ENCODE measurements around the gene ZSCAN2. TPM values are rescaled to one million over a fixed set of nuclear protein-coding genes. Genes with fewer than 3 reads are reported as not detected.

Gene ZSCAN2
- total RNA-seq, 1 donor from 2014 or later, result 9.0 TPM

DNA sequence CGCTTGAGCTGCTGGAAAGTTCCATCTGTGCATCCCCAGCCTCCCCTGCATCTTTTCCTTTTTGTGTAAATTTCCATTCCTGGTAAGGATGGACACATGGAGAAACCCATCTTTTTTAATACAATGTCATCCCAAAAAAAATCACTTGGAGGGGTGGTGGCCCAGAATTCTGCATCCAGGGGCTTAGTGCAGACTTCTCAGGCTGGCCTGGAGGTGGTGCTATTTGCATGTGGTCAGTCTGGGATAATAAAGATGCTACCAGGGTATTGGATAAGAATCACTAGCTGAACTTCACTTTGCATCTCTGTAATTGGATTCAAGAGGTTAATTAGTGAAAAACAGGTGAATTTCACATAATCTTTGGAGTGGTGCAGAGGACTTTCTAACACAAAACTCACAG, 1.8 kb upstream of the ZSCAN2 start:
- DNase-seq (ENCODE audit: low spot score), result no peak

DNA sequence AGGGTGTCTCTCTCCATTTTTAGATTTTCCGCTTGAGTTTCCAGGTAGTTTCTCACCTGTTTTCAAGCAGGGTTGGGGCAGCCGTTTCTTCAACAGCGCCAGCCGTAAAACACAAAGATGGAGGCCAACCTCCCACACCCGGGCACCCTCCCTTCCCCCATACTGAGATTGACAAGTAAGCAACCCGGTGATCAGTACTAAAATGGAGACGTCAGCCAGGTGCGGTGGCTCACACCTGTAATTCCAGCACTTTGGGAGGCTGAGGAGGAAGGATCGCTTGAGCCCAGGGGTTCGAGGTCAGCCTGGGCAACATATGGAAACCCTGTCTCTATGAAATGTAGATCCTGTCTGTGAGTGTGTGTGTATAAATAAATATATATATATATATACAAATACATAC, 903 bp upstream of the ZSCAN2 start:
- no peak for DNase-seq (ENCODE audit: low spot score)

DNA sequence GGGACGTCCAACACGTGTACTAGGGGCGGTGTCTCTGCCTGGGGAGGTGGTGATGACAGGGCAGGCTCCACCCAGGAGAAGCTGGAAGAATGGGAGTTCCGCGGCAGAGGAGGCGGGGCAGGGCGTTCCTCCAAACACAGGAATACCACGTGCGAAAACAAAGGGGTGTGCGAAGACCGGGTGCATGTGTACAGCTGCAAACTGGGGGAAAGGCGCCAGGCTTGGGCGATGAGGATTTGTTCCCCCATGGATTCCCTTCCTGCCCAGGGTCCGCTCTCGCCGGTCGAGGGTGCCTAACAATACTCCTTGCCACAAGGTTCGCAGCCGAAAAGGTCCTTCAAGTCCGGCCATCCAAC, 500 bp upstream of the ZSCAN2 start:
- peak; percentile 87 for DNase-seq (ENCODE audit: low spot score)

DNA sequence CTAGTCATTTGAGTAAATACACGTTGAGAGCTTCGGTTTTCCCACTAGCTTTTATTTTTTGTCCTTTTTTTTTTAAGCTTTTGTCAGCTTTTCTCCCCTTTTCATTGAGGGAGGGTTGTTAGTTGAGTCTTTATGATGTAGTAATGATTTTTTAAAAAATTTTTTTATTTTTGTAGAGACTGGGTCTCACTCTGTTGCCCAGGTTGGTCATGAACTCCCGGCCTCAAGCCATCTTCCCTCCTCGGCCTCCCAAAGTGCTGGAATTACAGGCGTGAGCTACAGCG, 688 bp downstream of the ZSCAN2 start:
- DNase-seq (ENCODE audit: low spot score), result no peak

DNA sequence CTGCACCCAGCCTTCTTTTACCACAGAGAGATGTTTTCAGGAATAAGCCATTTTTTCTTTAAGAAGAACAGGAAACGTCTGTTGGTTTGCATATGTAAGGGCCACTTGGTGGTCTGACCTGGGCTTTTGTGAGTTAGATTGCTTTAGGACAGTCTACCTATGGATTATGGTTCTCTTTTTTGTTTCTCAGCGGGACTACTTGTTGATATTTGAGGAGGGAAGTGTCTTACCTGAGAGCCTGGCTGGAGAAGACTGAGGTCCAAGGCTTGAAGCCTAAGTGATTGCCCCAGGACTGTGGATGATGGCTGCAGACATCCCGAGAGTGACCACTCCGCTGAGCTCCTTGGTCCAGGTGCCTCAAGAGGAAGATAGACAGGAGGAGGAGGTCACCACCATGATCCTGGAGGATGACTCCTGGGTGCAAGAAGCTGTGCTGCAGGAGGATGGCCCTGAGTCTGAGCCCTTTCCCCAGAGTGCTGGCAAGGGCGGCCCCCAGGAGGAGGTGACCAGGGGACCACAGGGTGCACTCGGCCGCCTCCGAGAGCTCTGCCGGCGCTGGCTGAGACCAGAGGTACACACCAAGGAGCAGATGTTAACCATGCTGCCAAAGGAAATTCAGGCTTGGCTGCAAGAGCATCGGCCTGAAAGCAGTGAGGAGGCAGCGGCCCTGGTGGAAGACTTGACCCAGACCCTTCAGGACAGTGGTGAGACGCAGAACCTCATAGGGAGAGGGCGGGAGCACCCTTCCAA, 3.0 kb downstream of the ZSCAN2 start:
- DNase-seq (ENCODE audit: low spot score), result no peak

DNA sequence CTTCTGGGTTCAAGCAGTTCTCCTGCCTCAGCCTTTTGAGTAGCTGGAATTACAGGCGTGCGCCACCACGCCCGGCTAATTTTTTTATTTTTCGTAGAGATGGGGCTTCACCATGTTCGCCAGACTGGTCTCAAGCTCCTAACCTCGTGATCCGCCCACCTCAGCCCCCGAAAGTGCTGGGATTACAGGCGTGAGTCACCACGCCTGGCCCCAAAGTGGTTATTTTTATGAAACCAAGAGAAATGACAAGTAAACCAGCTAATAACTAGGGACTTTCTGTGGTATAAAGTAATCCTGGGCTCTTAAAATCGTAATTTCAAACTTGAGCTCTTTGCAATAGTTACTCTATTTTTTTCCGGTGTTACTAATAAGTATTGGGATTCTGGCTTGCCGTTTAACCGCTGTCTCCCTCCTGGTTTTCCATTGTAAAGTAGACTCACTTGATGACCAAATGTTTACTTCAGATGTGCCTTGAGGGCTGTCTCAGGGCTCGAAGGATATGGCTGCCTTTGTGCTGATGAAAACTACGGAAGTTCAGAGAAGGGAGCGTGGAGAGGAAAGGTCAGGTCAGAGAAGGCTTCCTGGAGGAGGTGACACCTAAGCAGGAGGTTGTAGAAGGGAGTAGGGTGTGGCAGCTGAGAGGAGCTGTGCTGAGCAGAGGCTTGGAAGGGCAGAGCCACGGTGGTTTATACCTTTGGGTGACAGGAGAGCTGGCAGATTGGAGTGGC, 4.2 kb downstream of the ZSCAN2 start:
- no peak for DNase-seq (ENCODE audit: low spot score)

DNA sequence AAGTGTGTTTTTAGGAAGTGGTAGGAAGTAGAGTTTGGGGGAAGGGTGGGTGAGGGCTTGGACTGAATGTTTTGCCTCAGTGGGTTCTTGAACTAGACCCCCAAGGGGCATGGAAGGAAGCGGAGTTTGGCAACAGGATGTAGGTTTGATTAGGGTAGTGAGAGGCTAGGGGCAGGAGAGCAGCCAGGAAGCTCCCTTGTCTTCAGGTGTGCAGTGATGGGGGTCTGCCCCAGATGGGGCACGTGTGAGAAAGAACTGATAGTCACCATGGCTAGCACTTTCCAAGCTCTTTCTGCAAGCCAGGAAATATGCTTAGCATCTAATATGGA, 4.7 kb downstream of the ZSCAN2 start:
- DNase-seq (ENCODE audit: low spot score), result no peak

DNA sequence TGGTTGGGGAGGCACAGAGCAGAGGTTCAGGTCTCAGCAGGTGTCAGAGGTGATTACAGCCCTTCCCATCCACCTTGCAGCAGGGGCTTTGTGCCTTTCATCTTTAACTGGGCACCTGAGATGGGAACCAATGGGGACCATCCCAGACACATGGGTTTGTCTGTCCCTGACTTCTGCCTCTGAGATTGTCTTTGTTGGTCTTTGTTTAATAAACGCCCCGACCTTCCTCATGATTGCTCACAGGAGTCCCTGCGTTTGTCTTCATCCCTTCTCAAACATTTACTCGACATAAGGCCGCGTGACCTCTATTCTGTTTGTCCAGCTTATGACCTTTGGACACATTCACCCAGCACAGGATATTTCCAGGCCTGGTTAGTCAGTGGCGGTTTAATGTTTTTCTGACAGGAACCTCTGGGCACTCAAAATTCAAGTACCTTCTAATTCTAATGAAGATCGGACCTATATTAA, 5.9 kb downstream of the ZSCAN2 start:
- DNase-seq (ENCODE audit: low spot score), result no peak

DNA sequence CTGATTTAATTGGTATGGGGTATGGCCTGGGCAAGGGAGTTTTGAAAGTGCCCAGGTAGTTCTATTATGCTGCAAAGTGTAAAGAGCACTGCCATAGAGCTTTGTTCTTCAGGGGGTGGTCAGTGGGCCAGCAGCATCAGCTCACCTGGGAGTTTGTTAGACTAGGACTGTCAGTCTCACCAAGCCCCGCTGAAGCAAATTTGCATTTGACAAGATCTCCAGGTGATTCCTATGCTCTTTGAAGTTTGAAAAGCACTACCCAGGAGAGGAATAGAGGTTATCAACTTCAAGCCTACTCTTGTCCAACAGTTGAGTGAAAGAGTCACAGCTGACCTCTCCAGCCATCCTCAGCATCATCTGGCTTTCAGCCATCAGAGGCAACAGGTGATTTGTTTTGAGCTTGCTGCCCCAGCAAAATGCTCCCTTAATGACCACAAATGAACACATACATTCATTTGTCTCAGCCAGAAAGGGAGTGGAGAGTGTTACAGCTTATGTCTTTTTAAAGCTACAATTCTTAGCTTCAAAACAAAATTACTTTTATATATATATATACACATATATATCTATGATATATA, 8.0 kb downstream of the ZSCAN2 start:
- no peak for DNase-seq (ENCODE audit: low spot score)

DNA sequence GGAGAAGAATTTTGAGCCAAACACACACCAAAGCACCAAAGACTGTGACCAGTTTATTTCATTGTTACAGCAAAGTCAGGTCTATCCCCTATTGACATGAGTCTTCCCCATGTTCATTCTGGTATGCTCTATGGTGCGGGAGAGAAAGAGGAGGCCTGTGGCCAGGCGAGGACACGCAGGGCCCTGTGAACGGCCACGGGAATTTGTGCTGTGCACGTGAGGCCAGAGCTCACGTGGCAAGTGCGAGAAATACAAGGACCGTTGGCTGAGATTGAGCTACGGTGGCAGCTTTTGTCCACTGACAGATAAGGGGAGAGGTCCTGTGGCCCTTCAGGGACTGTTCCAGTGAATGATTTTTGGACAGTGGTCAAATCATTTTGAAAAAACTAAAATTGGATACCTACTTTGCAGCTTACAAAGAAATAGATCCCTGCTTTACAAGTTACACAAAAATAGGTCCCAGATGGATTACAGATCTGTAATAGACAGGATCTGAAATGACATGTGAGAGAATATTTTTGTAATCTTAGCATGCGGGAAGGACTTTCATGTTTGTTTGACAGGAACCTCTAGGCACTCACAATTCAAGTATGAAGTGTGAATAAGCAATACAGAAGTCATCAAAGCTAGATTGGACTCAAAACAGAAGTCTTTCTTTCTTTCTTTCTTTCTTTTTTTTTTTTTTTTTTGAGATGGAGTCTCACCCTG, 9.2 kb downstream of the ZSCAN2 start:
- no peak for DNase-seq (ENCODE audit: low spot score)

DNA sequence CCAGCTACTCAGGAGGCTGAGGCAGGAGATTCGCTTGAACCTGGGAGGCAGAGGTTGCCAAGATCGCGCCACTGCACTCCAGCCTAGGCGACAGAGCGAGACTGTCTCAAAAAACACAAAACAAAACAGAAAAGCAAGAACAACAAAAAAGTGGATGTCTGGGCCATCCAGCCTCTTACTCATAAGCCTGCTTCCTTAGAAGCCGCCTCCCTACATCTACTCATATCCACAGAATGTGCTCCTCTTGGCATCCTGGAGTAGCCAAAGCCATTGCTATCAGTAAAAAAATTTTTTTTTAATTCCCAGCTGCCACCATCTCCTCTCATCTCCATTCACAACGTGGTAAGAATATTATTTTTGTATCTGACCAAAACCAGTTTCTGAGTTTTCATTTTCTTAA, 10.8 kb downstream of the ZSCAN2 start:
- no peak for DNase-seq (ENCODE audit: low spot score)

DNA sequence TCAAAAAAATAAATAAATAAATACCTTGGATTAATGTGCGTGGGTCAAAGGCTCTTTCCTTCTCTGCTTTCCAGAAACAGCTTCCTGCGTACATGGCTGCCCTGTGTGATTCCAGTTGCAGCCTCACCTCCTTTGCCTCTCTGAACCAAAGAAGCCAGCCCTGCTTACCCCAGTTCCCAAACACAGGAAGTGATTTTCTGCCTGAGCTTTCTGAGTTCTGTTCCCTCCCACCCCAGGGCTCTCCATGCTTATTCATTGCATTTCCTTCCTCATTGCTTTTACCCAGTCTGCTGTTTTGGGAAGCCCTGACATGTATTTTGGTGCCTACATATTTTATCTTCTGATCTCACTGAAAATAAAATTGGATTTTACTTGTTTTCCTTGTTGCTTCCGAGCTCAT, 15.4 kb downstream of the ZSCAN2 start:
- DNase-seq (ENCODE audit: low spot score), result no peak

DNA sequence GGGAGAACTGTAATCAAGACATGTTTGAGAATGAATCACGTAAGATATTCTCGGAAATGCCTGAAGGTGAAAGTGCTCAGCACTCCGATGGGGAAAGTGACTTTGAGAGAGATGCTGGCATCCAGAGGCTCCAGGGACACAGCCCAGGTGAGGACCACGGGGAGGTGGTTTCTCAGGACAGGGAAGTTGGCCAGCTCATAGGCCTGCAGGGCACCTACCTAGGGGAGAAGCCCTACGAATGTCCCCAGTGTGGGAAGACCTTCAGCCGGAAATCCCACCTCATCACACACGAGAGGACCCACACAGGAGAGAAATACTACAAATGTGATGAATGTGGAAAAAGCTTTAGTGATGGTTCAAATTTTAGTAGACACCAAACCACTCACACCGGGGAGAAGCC, 19.8 kb downstream of the ZSCAN2 start:
- DNase-seq (ENCODE audit: low spot score), result no peak

DNA sequence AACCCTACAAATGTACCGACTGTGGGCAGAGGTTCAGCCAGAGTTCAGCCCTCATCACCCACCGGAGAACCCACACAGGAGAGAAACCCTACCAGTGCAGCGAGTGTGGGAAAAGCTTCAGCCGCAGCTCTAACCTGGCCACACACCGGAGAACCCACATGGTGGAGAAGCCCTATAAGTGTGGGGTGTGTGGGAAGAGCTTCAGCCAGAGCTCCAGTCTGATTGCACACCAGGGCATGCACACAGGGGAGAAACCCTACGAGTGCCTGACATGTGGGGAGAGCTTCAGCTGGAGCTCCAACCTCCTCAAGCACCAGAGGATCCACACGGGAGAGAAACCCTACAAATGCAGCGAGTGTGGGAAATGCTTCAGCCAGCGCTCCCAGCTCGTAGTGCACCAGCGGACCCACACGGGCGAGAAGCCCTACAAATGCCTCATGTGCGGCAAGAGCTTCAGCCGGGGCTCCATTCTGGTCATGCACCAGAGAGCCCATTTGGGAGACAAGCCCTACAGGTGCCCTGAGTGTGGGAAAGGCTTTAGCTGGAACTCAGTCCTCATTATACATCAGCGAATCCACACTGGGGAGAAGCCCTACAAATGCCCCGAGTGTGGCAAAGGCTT, 20.7 kb downstream of the ZSCAN2 start:
- DNase-seq (ENCODE audit: low spot score), result no peak

DNA sequence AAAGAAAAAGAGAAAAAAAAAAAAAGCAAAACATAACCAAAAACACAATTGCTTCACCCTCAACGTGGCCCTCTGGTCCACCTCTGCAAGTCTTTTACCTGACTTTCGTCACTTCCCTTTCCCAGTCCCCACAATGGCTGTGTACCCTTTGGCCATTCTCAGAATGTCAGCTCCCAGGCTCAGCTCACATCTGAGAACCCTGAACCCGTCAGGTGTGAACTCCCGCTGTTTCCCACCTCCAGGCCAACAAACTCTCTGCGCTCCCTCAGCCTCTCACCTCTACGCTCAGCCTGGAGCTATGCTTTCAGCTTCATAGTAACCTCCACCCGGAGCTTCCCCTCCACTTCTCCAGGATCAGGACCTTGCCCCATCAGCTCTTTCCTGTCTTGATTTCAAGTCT, 23.6 kb downstream of the ZSCAN2 start:
- DNase-seq (ENCODE audit: low spot score), result no peak

DNA sequence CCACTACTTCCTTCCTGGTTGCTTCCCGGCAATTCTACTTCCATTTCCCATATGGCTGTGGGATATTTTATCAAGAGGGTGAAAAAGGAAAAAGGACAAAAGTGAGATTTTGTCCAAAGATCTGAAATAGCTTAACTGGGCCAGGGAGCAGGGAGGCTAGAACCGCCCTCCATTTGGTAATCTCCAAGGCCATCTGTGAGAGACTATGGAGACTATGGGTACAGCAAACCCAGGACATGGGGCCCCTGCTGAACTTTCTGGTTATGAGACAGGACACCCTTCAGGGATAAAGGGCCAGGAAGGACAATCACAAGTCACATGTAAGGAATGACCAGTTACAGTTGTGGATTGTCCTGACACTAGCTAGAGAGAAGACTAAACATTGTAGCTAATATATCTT, 24.3 kb downstream of the ZSCAN2 start:
- no peak for DNase-seq (ENCODE audit: low spot score)

DNA sequence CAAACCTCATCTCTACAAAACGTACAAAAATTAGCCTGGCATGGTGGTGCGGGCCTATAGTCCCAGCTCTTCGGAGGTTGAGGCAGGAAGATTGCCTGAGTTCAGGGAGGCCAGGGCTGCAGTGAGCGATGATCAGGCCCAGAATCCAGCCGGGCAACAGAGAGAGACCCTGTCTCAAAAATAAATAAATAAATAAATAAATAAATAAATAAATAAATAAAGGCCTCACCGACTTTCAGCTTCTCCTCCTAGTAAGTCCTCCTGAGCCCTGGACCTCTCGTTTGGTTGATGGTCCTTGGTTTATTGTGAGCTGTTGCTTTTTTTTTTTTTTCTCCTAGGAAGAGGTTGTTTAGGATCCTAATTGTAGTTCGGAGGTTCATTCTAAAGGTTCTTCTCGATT, 28.2 kb downstream of the ZSCAN2 start:
- no peak for DNase-seq (ENCODE audit: low spot score)

DNA sequence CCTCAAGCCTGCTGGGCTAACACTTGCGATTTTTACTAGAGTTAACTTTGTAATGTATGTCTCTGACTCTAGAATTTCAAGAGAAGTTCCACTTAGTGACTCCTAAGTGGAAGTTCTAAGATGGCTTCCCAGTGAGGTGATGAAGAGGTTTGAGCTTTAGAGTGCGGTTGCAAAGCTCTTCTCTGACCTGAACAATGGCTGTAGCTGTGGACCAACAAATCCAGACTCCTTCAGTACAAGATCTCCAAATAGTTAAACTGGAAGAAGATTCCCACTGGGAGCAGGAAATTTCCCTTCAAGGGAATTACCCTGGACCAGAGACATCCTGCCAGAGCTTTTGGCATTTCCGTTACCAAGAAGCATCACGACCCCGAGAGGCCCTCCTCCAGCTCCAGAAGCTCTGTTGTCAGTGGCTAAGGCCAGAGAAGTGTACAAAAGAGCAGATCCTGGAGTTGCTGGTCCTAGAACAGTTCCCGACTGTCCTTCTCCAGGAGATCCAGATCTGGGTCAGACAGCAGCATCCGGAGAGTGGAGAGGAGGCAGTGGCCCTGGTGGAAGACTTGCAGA, 31.0 kb downstream of the ZSCAN2 start:
- DNase-seq (ENCODE audit: low spot score), result no peak

DNA sequence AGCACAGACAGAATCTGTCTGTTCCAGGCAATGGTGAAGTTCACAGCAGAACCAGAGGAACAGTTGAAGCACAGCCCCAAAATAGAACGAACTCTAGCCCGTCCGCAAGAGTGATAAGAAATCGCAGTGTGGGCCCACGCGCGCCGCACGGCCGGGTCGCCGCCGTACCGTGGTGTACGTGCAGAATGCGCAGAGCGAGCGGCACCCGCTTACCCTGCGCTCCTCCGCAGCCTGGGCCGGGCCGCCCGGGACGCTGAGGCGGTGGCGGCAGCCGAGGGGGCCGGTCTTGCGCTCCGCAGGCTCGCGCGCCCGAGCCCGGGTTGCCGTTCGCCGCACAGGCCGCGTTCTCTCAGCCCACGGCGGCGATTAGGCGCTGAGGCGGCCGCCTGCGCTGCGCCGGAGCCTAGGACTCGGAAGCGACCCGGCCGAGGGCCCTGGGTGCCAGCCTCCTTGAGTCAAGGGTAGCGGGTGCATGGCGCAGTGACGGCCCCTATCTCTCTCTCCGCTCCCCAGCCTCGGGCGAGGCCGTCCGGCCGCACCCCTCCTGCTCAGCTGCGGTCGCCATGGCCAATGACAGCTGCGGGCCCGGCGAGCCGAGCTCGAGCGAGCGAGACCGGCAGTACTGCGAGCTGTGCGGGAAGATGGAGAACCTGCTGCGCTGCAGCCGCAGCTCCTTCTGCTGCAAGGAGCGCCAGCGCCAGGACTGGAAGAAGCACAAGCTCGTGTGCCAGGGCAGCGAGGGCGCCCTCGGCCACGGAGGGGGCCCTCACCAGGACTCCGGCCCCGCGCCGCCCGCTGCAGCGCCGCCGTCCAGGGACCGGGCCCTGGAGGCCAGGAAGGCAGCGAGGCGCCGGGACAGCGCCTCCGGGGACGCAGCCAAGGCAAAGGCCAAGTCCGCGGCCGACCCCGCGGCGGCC, 32.8 kb downstream of the ZSCAN2 start:
- peak; percentile 71 for DNase-seq (ENCODE audit: low spot score)

DNA sequence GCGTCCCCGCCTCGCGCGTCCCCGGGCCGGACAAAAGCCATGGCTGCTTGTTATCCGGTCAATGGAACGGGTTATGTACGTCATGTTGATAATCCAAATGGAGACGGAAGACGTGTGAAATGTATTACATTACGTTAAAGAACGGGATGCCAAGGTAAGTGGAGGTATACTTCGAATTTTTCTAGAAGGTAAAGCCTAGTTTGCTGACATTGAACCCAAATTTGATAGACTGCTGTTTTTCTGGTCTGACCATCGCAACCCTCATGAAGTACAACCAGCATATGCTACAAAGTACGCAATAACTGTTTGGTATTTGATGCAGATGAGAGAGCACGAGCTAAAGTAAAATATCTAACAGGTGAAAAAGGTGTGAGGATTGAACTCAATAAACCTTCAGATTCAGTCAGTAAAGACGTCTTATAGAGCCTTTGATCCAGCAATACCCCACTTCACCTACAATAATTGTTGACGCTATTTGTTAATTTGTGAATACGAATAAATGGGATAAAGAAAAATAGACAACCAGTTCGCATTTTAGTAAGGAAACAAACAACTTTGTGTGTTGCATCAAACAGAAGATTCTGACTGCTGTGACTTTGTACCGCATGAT, 33.5 kb downstream of the ZSCAN2 start:
- DNase-seq (ENCODE audit: low spot score), result no peak

DNA sequence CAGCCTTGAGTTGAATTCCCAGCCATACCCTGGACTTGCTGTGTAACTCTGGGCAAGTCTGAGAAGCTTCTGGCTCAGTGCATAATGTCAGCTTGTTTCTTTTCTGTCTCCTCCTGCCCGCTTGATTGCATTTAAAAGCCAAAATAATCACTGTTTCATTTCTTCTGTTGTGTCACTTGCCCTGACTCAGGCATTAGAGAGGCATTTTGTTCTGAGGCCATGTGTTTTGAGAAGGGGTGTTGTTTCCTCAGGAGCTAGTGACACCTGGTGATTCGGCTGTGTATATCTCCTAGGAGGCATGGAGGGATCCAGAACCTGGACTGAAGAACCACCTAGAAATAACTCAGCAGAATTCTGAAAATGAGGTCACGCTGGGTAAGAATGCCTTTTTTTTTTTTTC, 37.3 kb downstream of the ZSCAN2 start:
- DNase-seq (ENCODE audit: low spot score), result no peak
